Panc1 (cell line): Measurements from ENCODE around the gene SHISAL2A. TPM values are rescaled to one million over a fixed set of nuclear protein-coding genes. Genes with fewer than 3 reads are reported as not detected.

Source experiments
- ATAC-seq: fragments of 200-7000 bp; cut with Tn5 transposase; 2 replicates; pipeline ENCODE4 v1.9.1; 2020; ENCODE audit warnings: mild to moderate bottlenecking, moderate library complexity
- BruUV-seq: library from RNA; stranded (reverse); fragments of 400-500 nt; replicated peaks from 2 replicates; lab custom pipeline; 2021; lab: Mats Ljungman, UMichigan
- CTCF ChIA-PET: fragments of 300-600 bp; sonication (Branson Sonifier 250); formaldehyde crosslinking; loops from one replicate; lab custom pipeline; 2022; ENCODE audit warnings: antibody characterized with exemption; lab: Charles Lee
- POLR2A ChIA-PET: fragments of 300-600 bp; sonication (Branson Sonifier 250); formaldehyde crosslinking; loops from one replicate; lab custom pipeline; 2022; ENCODE audit warnings: antibody characterized with exemption; lab: Charles Lee
- DNase-seq: peaks from one replicate; pipeline ENCODE4 v3.0.0-alpha.2; 2010; ENCODE audit warnings: low read depth, low spot score
- H3K27ac ChIP-seq: 2 replicates; pipeline ENCODE4 v1.5.1; 2011; ENCODE audit warnings: mild to moderate bottlenecking, low read length, inconsistent platforms
- H3K27me3 ChIP-seq: fragments of 200-500 bp; sonication (Bioruptor generic); 2 replicates; pipeline ENCODE4 v1.6.0; 2014; ENCODE audit warnings: low read length, inconsistent platforms; ENCODE audit not compliant: control insufficient read depth, insufficient read depth
- H3K36me3 ChIP-seq: fragments of 200-500 bp; sonication (Bioruptor generic); 2 replicates; pipeline ENCODE4 v1.5.1; 2014; ENCODE audit warnings: inconsistent platforms, mild to moderate bottlenecking, low read length, moderate library complexity; ENCODE audit not compliant: control insufficient read depth, insufficient read depth
- H3K4me1 ChIP-seq: 2 replicates; pipeline ENCODE4 v1.5.1; 2011; ENCODE audit warnings: inconsistent platforms, mild to moderate bottlenecking, low read length, moderate library complexity; ENCODE audit not compliant: control insufficient read depth, insufficient read depth
- H3K4me3 ChIP-seq, 2 experiments: 2 replicates each; pipeline ENCODE4 v1.5.1; 2011 to 2012; ENCODE audit warnings: low read depth in 2 of 2, low read length in 2 of 2, mild to moderate bottlenecking in 2 of 2, inconsistent platforms in 1 of 2, moderate library complexity in 1 of 2
- H3K9me3 ChIP-seq: fragments of 200-500 bp; sonication (Bioruptor generic); 2 replicates; pipeline ENCODE4 v1.5.1; 2014; ENCODE audit warnings: low read depth, mild to moderate bottlenecking, inconsistent platforms, low read length, moderate library complexity; ENCODE audit not compliant: control insufficient read depth, insufficient read depth
- POLR2AphosphoS5 ChIP-seq: IDR thresholded peaks from 2 replicates; pipeline ENCODE4 v1.6.1; 2012; ENCODE audit warnings: mild to moderate bottlenecking, low read depth, low read length, moderate library complexity
- REST ChIP-seq, 2 experiments: IDR thresholded peaks; 2 replicates each; pipeline ENCODE4 v1.6.1; 2011 to 2012; ENCODE audit warnings: low read depth in 2 of 2, control low read depth in 1 of 2, low read length in 1 of 2, mild to moderate bottlenecking in 1 of 2, moderate library complexity in 1 of 2; ENCODE audit not compliant: insufficient read depth in 1 of 2
- SIN3A ChIP-seq: IDR thresholded peaks from 2 replicates; pipeline ENCODE4 v1.6.1; 2012; ENCODE audit warnings: low read depth, mild to moderate bottlenecking, low read length, moderate library complexity, borderline replicate concordance; ENCODE audit not compliant: insufficient read depth
- TCF7L2 ChIP-seq: IDR thresholded peaks from 2 replicates; pipeline ENCODE4 v1.6.1; 2011; ENCODE audit warnings: mild to moderate bottlenecking, low read depth, low read length, inconsistent platforms
- in situ Hi-C: cut with HindIII; loops from 2 replicates; pipeline ENCODE4 v1.10.0; 2016; ENCODE audit warnings: low sequenced_read_pairs, low pct_unique_long_range_greater_than_20kb
- intact Hi-C: fragments of 100-400 bp; cut with micrococcal nuclease; formaldehyde crosslinking; loops from one replicate; pipeline ENCODE4 v1.10.0; 2022; ENCODE audit not compliant: unreplicated experiment
- total RNA-seq: library from RNA; stranded (reverse); gene quantifications from one replicate; pipeline ENCODE4 v1.2.1, GENCODE V29; 2021; ENCODE audit not compliant: unreplicated experiment
- TF ChIP-seq, protein P1 (sequence below): fragments of 450-650 bp; IDR thresholded peaks from 2 replicates; pipeline ENCODE4 v1.5.1; 2017; ENCODE audit warnings: mild to moderate bottlenecking

Gene SHISAL2A
- total RNA-seq, 1 experiment from 2014 or later = 0.23 TPM

GRCh38 chr1:52679498-52679897 lies 46.5 kb downstream of the SHISAL2A start:
- DNase-seq (no peak), ATAC-seq (no peak)
- no peaks in the 10 kb centered on the region for H3K9me3 ChIP-seq
- in situ Hi-C loops (no loop called here), intact Hi-C loops (no loop called here)
- H3K4me1 ChIP-seq = no peaks in the 10 kb centered on the region
- H3K27ac ChIP-seq = no peak overlapping the region
- CTCF ChIA-PET = interaction anchor here (0.6 kb wide), 1 partner anchor 27 kb away, joined by 8 read pairs; no protein-coding TSS in a partner anchor
- no peaks in the 10 kb centered on the region for H3K27me3 ChIP-seq
- TF ChIP-seq, protein P1, sequence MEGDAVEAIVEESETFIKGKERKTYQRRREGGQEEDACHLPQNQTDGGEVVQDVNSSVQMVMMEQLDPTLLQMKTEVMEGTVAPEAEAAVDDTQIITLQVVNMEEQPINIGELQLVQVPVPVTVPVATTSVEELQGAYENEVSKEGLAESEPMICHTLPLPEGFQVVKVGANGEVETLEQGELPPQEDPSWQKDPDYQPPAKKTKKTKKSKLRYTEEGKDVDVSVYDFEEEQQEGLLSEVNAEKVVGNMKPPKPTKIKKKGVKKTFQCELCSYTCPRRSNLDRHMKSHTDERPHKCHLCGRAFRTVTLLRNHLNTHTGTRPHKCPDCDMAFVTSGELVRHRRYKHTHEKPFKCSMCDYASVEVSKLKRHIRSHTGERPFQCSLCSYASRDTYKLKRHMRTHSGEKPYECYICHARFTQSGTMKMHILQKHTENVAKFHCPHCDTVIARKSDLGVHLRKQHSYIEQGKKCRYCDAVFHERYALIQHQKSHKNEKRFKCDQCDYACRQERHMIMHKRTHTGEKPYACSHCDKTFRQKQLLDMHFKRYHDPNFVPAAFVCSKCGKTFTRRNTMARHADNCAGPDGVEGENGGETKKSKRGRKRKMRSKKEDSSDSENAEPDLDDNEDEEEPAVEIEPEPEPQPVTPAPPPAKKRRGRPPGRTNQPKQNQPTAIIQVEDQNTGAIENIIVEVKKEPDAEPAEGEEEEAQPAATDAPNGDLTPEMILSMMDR = no peak
- no peak for TF ChIP-seq SIN3A
- TF ChIP-seq TCF7L2 = no peak
- no peak for TF ChIP-seq POLR2AphosphoS5
- no peak for TF ChIP-seq REST (IDR thresholded peaks at IDR 0.05; ENCODE audit: insufficient read depth in 1 of 2, low read depth in 2 of 2, low read length in 1 of 2)
- no TSS peak for BruUV-seq
- POLR2A ChIA-PET = no interaction called here
- H3K36me3 ChIP-seq = no peaks in the 10 kb centered on the region
- no peak overlapping the region for H3K4me3 ChIP-seq

- H3K27me3 ChIP-seq = no peaks in the 10 kb centered on the region
- H3K27ac ChIP-seq = no peak overlapping the region
- ATAC-seq (no peak), DNase-seq (no peak)
- no peaks in the 10 kb centered on the region for H3K36me3 ChIP-seq
- POLR2A ChIA-PET = no interaction called here
- TF ChIP-seq, protein P1 = no peak
- TF ChIP-seq REST (IDR thresholded peaks at IDR 0.05; ENCODE audit: insufficient read depth in 1 of 2, low read depth in 2 of 2, low read length in 1 of 2) = no peak
- TF ChIP-seq POLR2AphosphoS5 = no peak
- TF ChIP-seq TCF7L2 = no peak
- TF ChIP-seq SIN3A = no peak
- no TSS peak for BruUV-seq
- H3K4me1 ChIP-seq = no peaks in the 10 kb centered on the region
- in situ Hi-C loops (no loop called here), intact Hi-C loops (no loop called here)
- H3K4me3 ChIP-seq = no peak overlapping the region
- no peaks in the 10 kb centered on the region for H3K9me3 ChIP-seq
- CTCF ChIA-PET = no interaction called here
Measured at GRCh38 chr1:52680353-52680752, 47.4 kb downstream of the SHISAL2A start.
